OCI-LY7 (cell line): Measurements from ENCODE around the gene SUMF2. TPM values are rescaled to one million over a fixed set of nuclear protein-coding genes. Genes with fewer than 3 reads are reported as not detected.
A peak's percentile ranks its signal among the peaks of the same experiment; 100 is the strongest.
"Not testable (repeated sequence)": the region's sequence is repeated elsewhere in the genome, so short reads cannot be mapped to it uniquely, and the experiment has no call there.

Source experiments
- BruUV-seq: library from RNA; stranded (reverse); fragments of 400-500 nt; replicated peaks from 2 replicates; lab custom pipeline; 2021; lab: Mats Ljungman, UMichigan
- CTCF ChIA-PET: fragments of 300-600 bp; sonication (Branson Sonifier 250); formaldehyde crosslinking; loops from one replicate; lab custom pipeline; 2022; ENCODE audit warnings: antibody characterized with exemption; ENCODE audit not compliant: unreplicated experiment; lab: Charles Lee
- POLR2A ChIA-PET: fragments of 300-600 bp; sonication (Branson Sonifier 250); formaldehyde crosslinking; loops from one replicate; lab custom pipeline; 2022; ENCODE audit warnings: antibody characterized with exemption; lab: Charles Lee
- DNase-seq: peaks from one replicate; pipeline ENCODE4 v3.0.0-alpha.2; 2015; ENCODE audit warnings: low spot score
- H2AFZ ChIP-seq: fragments of 200-600 bp; sonication (generic), shearing (Covaris generic); 2 replicates; pipeline ENCODE4 v1.6.1; 2014; ENCODE audit warnings: mild to moderate bottlenecking, antibody characterized with exemption, low read length, moderate library complexity
- H3K27ac ChIP-seq: fragments of 200-600 bp; sonication (generic); 2 replicates; pipeline ENCODE4 v1.5.1; 2014; ENCODE audit warnings: mixed run types, low read depth, mild to moderate bottlenecking, moderate library complexity, low read length, inconsistent platforms; ENCODE audit not compliant: poor library complexity, severe bottlenecking
- H3K36me3 ChIP-seq: fragments of 200-600 bp; sonication (generic); 2 replicates; pipeline ENCODE4 v1.6.1; 2014; ENCODE audit warnings: mild to moderate bottlenecking, antibody characterized with exemption, low read length, moderate library complexity, mixed read lengths; ENCODE audit not compliant: insufficient read depth
- H3K4me1 ChIP-seq: fragments of 200-600 bp; sonication (generic); 2 replicates; pipeline ENCODE4 v1.5.1; 2014; ENCODE audit warnings: mild to moderate bottlenecking, low read length; ENCODE audit not compliant: insufficient read depth, poor library complexity, severe bottlenecking
- H3K4me2 ChIP-seq: fragments of 200-600 bp; sonication (generic); 2 replicates; pipeline ENCODE4 v1.6.1; 2014; ENCODE audit warnings: mild to moderate bottlenecking, low read length
- H3K4me3 ChIP-seq: fragments of 200-600 bp; sonication (generic); 2 replicates; pipeline ENCODE4 v1.5.1; 2014; ENCODE audit warnings: mild to moderate bottlenecking, low read depth, low read length; ENCODE audit not compliant: poor library complexity, severe bottlenecking
- H3K79me2 ChIP-seq: fragments of 200-600 bp; sonication (generic); 2 replicates; pipeline ENCODE4 v1.6.1; 2016; ENCODE audit warnings: low read depth, mild to moderate bottlenecking, low read length, moderate library complexity, mixed read lengths; ENCODE audit not compliant: insufficient read depth
- H3K9me2 ChIP-seq: fragments of 200-600 bp; sonication (generic); 2 replicates; pipeline ENCODE4 v1.6.1; 2016; ENCODE audit warnings: mild to moderate bottlenecking, low read length, mixed read lengths; ENCODE audit not compliant: insufficient read depth
- H3K9me3 ChIP-seq: fragments of 200-600 bp; sonication (generic); 2 replicates; pipeline ENCODE4 v1.6.1; 2014; ENCODE audit warnings: mild to moderate bottlenecking, mixed run types, low read length, mixed read lengths
- H4K20me1 ChIP-seq: fragments of 200-600 bp; sonication (generic); 2 replicates; pipeline ENCODE4 v1.6.1; 2014; ENCODE audit warnings: mild to moderate bottlenecking, antibody characterized with exemption, low read length, moderate library complexity, mixed read lengths; ENCODE audit not compliant: insufficient read depth
- CTCF ChIP-seq: fragments of 200-600 bp; sonication (generic); conservative IDR thresholded peaks from 2 replicates; pipeline ENCODE4 v1.5.1; 2014; ENCODE audit warnings: mild to moderate bottlenecking, antibody characterized with exemption, low read length, moderate library complexity, mixed read lengths
- EZH2phosphoT487 ChIP-seq: fragments of 200-600 bp; sonication (generic); IDR thresholded peaks from 2 replicates; pipeline ENCODE4 v1.6.1; 2018; ENCODE audit warnings: low read depth, borderline replicate concordance, mild to moderate bottlenecking, mixed run types, antibody characterized with exemption, low read length, moderate library complexity, mixed read lengths
- intact Hi-C: fragments of 100-400 bp; cut with micrococcal nuclease; formaldehyde crosslinking; loops from one replicate; pipeline ENCODE4 v1.10.0; 2022; ENCODE audit not compliant: unreplicated experiment
- total RNA-seq, 2 experiments: library from RNA; depleted of rRNA in 1 of 2; stranded (reverse); fragments of >200 nt in 1 of 2; shearing (Covaris generic) in 1 of 2; gene quantifications; 2 replicates each; pipeline ENCODE4 v1.2.3, GENCODE V29; 2014 to 2022

SUMF2 gene
- total RNA-seq, 2 experiments from 2014 or later, result 60.8 to 107 TPM

- peaks cover 22% of the 10 kb centered on the region for H3K79me2 ChIP-seq
- H3K36me3 ChIP-seq, result peaks cover 70% of the 10 kb centered on the region
- no peak overlapping the region for H3K27ac ChIP-seq
- POLR2A ChIA-PET, result no interaction called here
- intact Hi-C loops, result no loop called here
- H3K4me3 ChIP-seq, result no peak overlapping the region
- H3K9me2 ChIP-seq, result no peaks in the 10 kb centered on the region
- no TSS peak for BruUV-seq
- H3K9me3 ChIP-seq, result no peaks in the 10 kb centered on the region
- CTCF ChIA-PET, result no interaction called here
- H3K4me2 ChIP-seq, result no peak overlapping the region
- peaks cover 14% of the 10 kb centered on the region; the same call in 1 of the 2 replicates for H4K20me1 ChIP-seq
- no peak overlapping the region for H2AFZ ChIP-seq
- H3K4me1 ChIP-seq, result peaks cover 13% of the 10 kb centered on the region
- TF ChIP-seq CTCF, result no peak
- no peak for TF ChIP-seq EZH2phosphoT487
- no peak for DNase-seq
These were observed 35.6 kb downstream of the SUMF2 start for GRCh38 chr7:56099653-56100052.

GRCh38 chr7:56104138-56104537 lies 40.1 kb downstream of the SUMF2 start:
- POLR2A ChIA-PET, result interaction anchor here (1.1 to 1.4 kb wide), 2 partner anchors 21 to 694 kb away, joined by 4 to 7 read pairs; no protein-coding TSS in a partner anchor
- H3K27ac ChIP-seq, H3K4me2 ChIP-seq, intact Hi-C loops, H3K4me3 ChIP-seq, CTCF ChIA-PET, BruUV-seq, H3K9me2 ChIP-seq, DNase-seq, H2AFZ ChIP-seq, H3K9me3 ChIP-seq: not testable (repeated sequence)
- Histone ChIP-seq H3K4me1 (peaks cover 26% of the 10 kb centered on the region), H4K20me1 (peaks cover 22% of the 10 kb centered on the region), H3K79me2 (peaks cover 38% of the 10 kb centered on the region), H3K36me3 (peaks cover 62% of the 10 kb centered on the region)

GRCh38 chr7:56105508-56105907 lies 41.4 kb downstream of the SUMF2 start:
- POLR2A ChIA-PET, result interaction anchor here (0.7 to 1.5 kb wide), 5 partner anchors 9 to 140 kb away, joined by 3 to 11 read pairs (median 3); partner anchors contain the start of genes CCT6A and PSPH
- H3K4me3 ChIP-seq, result peak overlapping the region; percentile 81

More at GRCh38 chr7:56105508-56105907, 41.4 kb downstream of the SUMF2 start:
- DNase-seq, result peak; percentile 69
- peaks cover 38% of the 10 kb centered on the region for H3K79me2 ChIP-seq
- intact Hi-C loops, result no loop called here
- BruUV-seq, result TSS peak; percentile 76
- H3K9me2 ChIP-seq, result no peaks in the 10 kb centered on the region; the same call in 1 of the 2 replicates
- peaks cover 30% of the 10 kb centered on the region for H3K4me1 ChIP-seq
- peak; percentile 30; the same call in 1 of the 2 replicates for TF ChIP-seq CTCF
- TF ChIP-seq EZH2phosphoT487, result no peak
- peaks cover 22% of the 10 kb centered on the region for H4K20me1 ChIP-seq
- H3K27ac ChIP-seq, result peak overlapping the region; percentile 54
- 0 out of 2 replicates have a peak, but pooled peaks cover 5% of the 10 kb centered on the region for H3K9me3 ChIP-seq
- peaks cover 48% of the 10 kb centered on the region for H3K36me3 ChIP-seq
- H2AFZ ChIP-seq, result peak overlapping the region; percentile 20; the same call in 1 of the 2 replicates
- peak overlapping the region; percentile 93 for H3K4me2 ChIP-seq
- CTCF ChIA-PET, result interaction anchor here (0.6 kb wide), 1 partner anchor 1357 kb away, joined by 3 read pairs; no protein-coding TSS in a partner anchor
